Activated T-helper 2 cell treated with anti-CD3 and anti-CD28 coated beads, Interferon-gamma antibody, Interleukin-2, Interleukin-4, amounts not matched to agents 10 μg/mL and 5 μg/mL and 100 μg/mL, durations not matched to agents 14 hours and 24 hours and 36 hours (primary cell): ENCODE measurements around the gene AUTS2. TPM values are rescaled to one million over a fixed set of nuclear protein-coding genes. Genes with fewer than 3 reads are reported as not detected.

Source experiments
- DNase-seq: peaks from one replicate; pipeline ENCODE4 v3.0.0; 2021; ENCODE audit warnings: low spot score
- H3K27ac Mint-ChIP-seq: one replicate; pipeline ENCODE4 v1.8.0; 2021; ENCODE audit warnings: mixed read lengths
- H3K27me3 Mint-ChIP-seq: one replicate; pipeline ENCODE4 v1.8.0; 2021; ENCODE audit warnings: low read depth, mixed read lengths
- H3K36me3 Mint-ChIP-seq: one replicate; pipeline ENCODE4 v1.8.0; 2021; ENCODE audit warnings: low read depth, mixed read lengths
- H3K4me1 Mint-ChIP-seq: one replicate; pipeline ENCODE4 v1.8.0; 2021; ENCODE audit warnings: low read depth, mixed read lengths
- H3K4me3 Mint-ChIP-seq: one replicate; pipeline ENCODE4 v1.8.0; 2021; ENCODE audit warnings: low read depth, mild to moderate bottlenecking, moderate library complexity, mixed read lengths
- H3K9me3 Mint-ChIP-seq: one replicate; pipeline ENCODE4 v1.8.0; 2021; ENCODE audit warnings: mixed read lengths
- intact Hi-C: fragments of 100-400 bp; cut with micrococcal nuclease; formaldehyde crosslinking; loops from one replicate; pipeline ENCODE4 v1.15.1; 2023
- total RNA-seq: library from RNA; stranded (reverse); gene quantifications from 2 replicates; pipeline ENCODE4 v1.2.3, GENCODE V29; 2022

AUTS2 gene
- total RNA-seq, 1 donor from 2014 or later = 1.1 TPM

DNA sequence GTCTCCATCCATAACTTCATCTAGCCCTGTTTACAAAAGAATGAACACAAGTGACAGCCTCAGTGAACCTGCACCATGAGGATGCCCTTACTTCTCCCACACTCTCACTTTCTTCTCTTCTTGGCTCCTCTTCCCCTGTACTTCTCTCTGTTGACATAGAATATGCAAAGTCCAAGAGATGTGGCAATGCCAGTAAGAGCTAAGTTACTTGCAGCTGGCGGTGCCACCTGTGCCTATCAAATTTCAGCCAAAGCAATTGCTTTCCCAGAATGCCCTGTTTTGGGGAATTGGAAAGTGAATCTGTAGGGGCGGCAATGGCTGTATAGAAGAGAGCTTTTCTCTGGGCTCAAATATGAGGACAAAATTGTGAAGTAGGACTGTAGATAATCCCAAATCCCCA, 557.8 kb downstream of the AUTS2 start:
- DNase-seq = no peak
- Mint-ChIP-seq H3K4me3 (no peak overlapping the region), H3K27me3 (no peaks in the 10 kb centered on the region), H3K4me1 (no peaks in the 10 kb centered on the region), H3K27ac (no peak overlapping the region), H3K36me3 (no peaks in the 10 kb centered on the region), H3K9me3 (no peaks in the 10 kb centered on the region)
- intact Hi-C loops = no loop called here

DNA sequence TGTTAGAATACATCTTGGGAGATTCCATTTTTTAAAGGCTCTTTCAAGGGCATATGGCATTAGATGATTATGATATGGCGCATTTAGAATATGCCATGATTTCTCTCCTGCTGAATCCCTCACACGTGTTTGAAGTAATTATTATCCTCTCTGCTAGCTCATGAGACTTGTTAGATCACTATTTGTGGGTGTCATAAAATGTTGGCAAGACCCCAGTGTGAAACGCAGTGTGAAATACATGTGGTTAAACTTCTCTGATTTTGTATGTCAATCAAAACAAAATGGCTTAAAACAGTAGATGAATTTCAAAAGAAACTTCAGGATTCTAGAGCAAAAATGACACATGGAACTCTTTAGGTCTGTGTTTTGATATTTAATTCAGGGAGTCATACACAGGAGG, 560.8 kb downstream of the AUTS2 start:
- H3K4me3 Mint-ChIP-seq = no peak overlapping the region
- intact Hi-C loops = no loop called here
- no peaks in the 10 kb centered on the region for H3K4me1 Mint-ChIP-seq
- no peak for DNase-seq
- no peak overlapping the region for H3K27ac Mint-ChIP-seq
- no peaks in the 10 kb centered on the region for H3K9me3 Mint-ChIP-seq
- no peaks in the 10 kb centered on the region for H3K27me3 Mint-ChIP-seq
- no peaks in the 10 kb centered on the region for H3K36me3 Mint-ChIP-seq

DNA sequence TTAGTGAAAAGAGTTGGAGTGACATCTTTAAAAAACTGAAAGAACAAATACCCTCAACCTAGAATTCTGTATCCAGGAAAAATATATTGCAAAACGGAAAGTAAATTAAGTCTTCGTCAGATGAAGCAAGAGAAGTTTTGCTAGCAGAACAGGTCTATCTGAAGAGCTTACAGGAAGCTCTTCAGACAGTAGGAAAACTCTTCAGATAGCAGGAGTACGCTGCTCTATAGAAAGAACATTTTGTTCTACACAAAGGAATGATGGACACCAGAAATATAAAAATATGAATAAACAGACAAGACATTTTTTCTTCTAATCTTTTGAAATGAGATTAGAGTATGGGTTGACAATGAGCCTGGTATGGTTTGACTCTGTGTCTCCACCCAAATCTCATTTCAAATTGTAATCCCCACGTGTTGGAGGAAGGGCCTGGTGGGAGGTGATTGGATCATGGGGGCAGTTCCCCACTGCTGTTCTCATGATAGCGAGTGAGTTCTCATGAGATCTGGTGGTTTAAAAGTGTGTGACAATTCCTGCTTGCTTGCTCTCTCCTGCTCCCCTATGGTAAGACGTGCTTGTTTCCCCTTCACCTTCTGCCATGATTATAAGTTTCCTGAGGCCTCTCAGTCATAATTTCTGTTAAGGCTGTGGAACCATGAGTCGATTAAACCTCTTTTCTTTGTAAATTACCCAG, 567.3 kb downstream of the AUTS2 start:
- no peaks in the 10 kb centered on the region for H3K4me1 Mint-ChIP-seq
- peaks cover 7% of the 10 kb centered on the region for H3K9me3 Mint-ChIP-seq
- no peak overlapping the region for H3K27ac Mint-ChIP-seq

DNA sequence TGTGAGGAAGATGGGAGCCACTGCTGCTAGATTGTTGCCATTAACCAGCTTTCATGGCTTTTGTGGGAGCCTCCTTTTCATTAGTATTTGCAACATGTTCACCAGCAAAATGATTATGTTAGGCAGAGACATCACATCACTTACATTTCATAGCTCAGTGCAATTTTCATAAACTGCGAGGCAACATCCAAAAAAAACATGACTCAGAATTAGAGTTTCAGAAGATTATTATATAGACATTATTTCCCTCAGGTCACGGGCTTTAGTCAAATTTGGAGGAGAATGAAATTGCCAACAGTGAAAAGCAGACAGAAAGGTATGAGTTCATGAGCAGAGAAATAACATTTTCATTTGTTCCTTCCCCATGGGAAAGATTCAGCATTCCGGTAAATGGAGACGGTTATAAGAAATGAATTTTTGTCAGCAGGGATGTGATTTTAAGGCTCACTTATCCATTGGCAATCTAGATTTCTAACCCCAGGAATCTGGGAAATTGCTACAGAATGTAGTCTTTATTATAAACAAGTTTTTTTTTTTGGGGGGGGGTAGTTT, 573.2 kb downstream of the AUTS2 start:
- intact Hi-C loops = no loop called here
- H3K9me3 Mint-ChIP-seq = peaks cover 7% of the 10 kb centered on the region
- H3K36me3 Mint-ChIP-seq = no peaks in the 10 kb centered on the region
- H3K27me3 Mint-ChIP-seq = no peaks in the 10 kb centered on the region
- no peak overlapping the region for H3K27ac Mint-ChIP-seq
- H3K4me1 Mint-ChIP-seq = no peaks in the 10 kb centered on the region
- H3K4me3 Mint-ChIP-seq = no peak overlapping the region
- no peak for DNase-seq

More for the DNA sequence above, 567.3 kb downstream of the AUTS2 start:
- no peaks in the 10 kb centered on the region for H3K27me3 Mint-ChIP-seq
- H3K4me3 Mint-ChIP-seq = no peak overlapping the region
- no peak for DNase-seq
- intact Hi-C loops = no loop called here
- H3K36me3 Mint-ChIP-seq = no peaks in the 10 kb centered on the region

DNA sequence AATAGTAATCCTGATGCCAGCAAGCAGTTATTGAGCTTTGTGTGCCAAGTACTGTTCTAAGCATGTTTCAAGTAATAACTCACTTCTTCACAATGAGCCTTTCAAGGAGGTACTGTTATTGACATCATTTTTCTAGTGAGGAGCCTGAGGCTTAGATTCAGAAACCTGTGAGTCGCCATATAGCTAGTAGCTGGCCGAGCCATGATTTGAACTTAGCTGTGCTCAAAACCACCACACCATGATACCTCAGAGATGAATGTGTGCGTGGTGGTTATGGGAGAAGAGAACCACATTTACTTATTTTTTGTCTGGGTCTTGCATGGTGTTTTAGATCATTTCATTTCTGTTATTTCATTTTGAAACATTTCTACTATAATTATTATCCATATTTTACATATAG, 578.9 kb downstream of the AUTS2 start:
- Mint-ChIP-seq H3K27me3 (no peaks in the 10 kb centered on the region), H3K27ac (no peak overlapping the region), H3K4me1 (peaks cover 3% of the 10 kb centered on the region), H3K36me3 (no peaks in the 10 kb centered on the region), H3K9me3 (peaks cover 3% of the 10 kb centered on the region), H3K4me3 (no peak overlapping the region)
- no peak for DNase-seq
- intact Hi-C loops = no loop called here

DNA sequence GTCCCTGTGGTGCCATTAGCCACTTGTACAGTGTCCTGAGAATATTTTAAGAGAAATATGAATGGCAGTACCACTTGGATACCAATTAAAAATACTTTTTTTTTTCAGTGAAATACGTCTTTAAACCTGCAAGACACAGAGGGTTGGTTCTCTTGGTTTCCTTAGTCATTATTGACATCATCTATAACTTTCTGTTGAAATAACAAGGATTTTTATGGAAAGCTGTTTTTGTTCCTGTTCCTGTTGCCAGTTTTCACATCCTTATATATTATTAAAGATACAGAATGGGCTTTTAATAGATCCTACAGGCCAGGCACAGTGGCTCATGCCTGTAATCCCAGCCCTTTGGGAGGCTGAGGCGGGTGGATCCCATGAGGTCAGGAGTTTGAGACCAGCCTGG, 579.9 kb downstream of the AUTS2 start:
- intact Hi-C loops = no loop called here
- no peak for DNase-seq
- Mint-ChIP-seq H3K9me3 (peaks cover 4% of the 10 kb centered on the region), H3K27ac (no peak overlapping the region), H3K27me3 (no peaks in the 10 kb centered on the region), H3K4me1 (peaks cover 3% of the 10 kb centered on the region), H3K4me3 (no peak overlapping the region), H3K36me3 (no peaks in the 10 kb centered on the region)

DNA sequence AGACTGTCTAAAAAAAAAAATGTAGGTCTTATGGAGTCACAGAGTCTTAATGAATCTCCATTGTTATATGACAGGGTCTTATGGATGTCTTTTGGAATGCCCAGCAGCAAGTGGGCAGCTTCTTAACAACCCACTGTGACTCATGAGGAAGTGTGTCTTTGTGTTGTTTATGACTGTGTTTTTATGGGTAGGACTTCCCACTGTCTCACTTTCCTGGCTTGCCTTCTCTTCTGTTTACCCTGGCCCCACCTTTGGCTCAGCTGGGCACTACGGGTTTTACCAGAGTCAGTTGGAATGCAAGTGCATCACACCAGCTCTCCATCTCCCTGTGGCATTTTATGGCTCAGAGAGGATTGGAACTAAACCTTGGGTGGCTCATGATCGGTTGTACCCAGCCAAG, 580.5 kb downstream of the AUTS2 start:
- H3K36me3 Mint-ChIP-seq = no peaks in the 10 kb centered on the region

DNA sequence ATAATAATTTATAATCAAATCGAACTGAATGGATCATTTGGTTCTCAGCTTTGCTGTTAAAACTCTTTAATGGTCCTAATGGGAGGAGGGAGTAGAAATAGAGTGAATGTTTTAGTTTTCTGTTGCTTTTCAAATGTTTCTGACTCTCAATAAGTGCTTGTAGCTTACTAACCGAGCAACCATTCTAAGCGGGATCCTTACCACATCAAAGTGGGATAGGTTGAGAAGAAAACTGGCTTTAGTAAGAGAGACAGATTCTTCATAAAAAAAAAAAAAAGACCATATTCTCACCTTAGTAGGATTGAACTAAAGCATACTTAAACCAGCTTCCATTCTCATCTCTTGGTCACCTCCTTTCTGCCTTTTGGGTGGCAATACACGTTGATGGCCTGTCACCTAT, 584.2 kb downstream of the AUTS2 start:
- H3K9me3 Mint-ChIP-seq = peaks cover 4% of the 10 kb centered on the region

More for the DNA sequence above, 580.5 kb downstream of the AUTS2 start:
- no peak overlapping the region for H3K27ac Mint-ChIP-seq
- H3K27me3 Mint-ChIP-seq = no peaks in the 10 kb centered on the region
- no peak for DNase-seq
- intact Hi-C loops = no loop called here
- H3K4me3 Mint-ChIP-seq = no peak overlapping the region
- peaks cover 4% of the 10 kb centered on the region for H3K9me3 Mint-ChIP-seq
- H3K4me1 Mint-ChIP-seq = peaks cover 3% of the 10 kb centered on the region

DNA sequence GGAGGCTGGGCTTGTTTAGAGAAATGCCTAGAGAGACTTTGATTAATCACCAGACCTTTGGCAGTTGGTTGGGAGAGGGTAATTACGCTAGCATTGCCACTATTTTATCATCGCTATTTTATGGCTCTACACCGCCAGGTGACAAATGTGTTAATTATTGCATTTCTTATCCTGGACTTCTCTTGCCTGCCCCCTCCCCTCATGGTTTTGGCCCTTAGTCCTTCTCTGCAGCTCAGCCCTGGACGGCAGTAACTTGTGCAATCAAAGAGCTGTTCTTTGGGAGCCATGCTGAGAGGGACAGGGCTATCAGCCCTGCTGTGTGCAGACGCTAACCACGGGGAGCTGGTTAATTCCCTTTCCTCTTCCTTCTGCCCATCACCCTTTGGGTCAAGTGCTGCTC, 585.0 kb downstream of the AUTS2 start:
- H3K27ac Mint-ChIP-seq = no peak overlapping the region
- H3K36me3 Mint-ChIP-seq = no peaks in the 10 kb centered on the region
- no peaks in the 10 kb centered on the region for H3K27me3 Mint-ChIP-seq
- intact Hi-C loops = no loop called here
- H3K9me3 Mint-ChIP-seq = peaks cover 4% of the 10 kb centered on the region
- H3K4me1 Mint-ChIP-seq = no peaks in the 10 kb centered on the region
- H3K4me3 Mint-ChIP-seq = no peak overlapping the region
- DNase-seq = no peak

More for the DNA sequence above, 584.2 kb downstream of the AUTS2 start:
- Mint-ChIP-seq H3K36me3 (no peaks in the 10 kb centered on the region), H3K27ac (no peak overlapping the region), H3K4me1 (peaks cover 3% of the 10 kb centered on the region), H3K27me3 (no peaks in the 10 kb centered on the region), H3K4me3 (no peak overlapping the region)
- intact Hi-C loops = no loop called here
- no peak for DNase-seq

DNA sequence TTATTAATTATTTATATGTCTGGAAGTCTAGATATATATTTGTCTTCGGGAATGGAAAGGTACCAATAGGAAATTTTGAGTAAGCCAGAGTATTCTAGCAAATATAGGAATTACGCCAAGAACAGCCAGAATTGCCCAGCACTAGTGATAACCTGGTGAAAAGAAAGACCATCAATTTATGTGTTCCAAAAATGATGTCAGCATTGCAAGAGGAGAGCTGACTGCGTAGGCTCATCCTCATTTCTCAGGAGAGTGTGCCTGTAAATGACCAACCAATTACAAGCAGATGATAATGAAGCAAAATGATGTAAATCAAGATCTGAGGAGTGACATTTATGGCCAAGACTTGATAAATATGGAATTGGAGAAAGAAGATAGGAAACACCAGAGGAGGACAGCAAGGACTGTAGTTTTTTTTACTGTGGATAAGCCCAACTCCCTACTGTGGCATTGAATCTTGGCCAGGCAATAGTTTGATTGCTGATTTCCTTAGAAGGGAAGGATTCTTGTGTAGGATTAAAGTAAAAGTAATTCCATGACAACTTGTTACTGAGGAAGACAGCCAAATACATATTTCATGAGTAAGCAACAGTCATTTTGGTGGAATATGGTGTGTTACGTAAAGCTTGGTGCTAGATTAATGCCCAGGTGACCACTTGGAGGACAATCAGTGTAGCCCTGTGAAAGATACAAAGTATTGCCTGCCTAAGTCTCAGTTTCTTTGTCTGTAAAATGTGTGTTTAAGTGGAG, 590.8 kb downstream of the AUTS2 start:
- Mint-ChIP-seq H3K4me1 (no peaks in the 10 kb centered on the region), H3K27me3 (no peaks in the 10 kb centered on the region), H3K36me3 (no peaks in the 10 kb centered on the region), H3K9me3 (no peaks in the 10 kb centered on the region), H3K27ac (no peak overlapping the region), H3K4me3 (no peak overlapping the region)
- intact Hi-C loops = no loop called here
- no peak for DNase-seq

DNA sequence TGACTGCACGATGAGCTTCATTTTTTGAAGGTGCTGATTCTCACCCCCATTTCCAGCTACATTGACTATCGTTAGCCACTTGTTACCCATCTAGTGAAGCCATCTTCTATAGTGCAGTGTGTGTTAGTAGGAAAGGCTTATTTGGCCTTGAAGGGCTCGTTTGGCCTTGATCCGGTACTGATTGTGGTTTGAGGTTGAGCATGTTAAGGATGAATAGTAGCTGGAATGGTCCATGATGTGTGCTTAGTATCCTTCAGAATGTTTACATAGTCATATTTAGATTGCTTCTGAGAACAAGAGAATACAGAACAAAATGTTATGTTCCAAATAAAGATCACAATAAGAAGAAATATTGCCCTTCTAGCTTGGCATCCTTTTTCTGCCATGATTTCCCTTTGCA, 591.5 kb downstream of the AUTS2 start:
- no peak overlapping the region for H3K27ac Mint-ChIP-seq
- no peaks in the 10 kb centered on the region for H3K27me3 Mint-ChIP-seq
- no peaks in the 10 kb centered on the region for H3K36me3 Mint-ChIP-seq
- DNase-seq = no peak
- intact Hi-C loops = no loop called here
- H3K9me3 Mint-ChIP-seq = no peaks in the 10 kb centered on the region
- H3K4me3 Mint-ChIP-seq = no peak overlapping the region
- no peaks in the 10 kb centered on the region for H3K4me1 Mint-ChIP-seq

DNA sequence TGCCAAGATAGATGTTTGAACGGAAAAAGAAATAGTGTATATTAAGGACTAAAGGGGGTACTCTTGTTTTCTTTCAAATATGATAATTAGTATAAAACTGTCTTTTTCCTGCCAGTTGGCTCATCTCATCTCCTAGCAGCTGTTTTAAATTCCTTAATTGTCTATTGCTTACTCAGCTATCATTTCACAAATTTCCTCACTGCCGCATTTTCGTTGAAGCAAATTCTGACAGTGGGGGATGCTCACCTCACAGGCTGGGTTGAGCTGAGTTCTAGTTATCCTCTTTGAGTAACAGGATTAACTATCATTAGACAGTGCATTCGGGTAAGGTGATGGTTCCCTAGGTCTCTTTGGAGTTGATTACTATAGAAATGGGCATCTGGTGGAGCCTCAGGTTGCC, 592.0 kb downstream of the AUTS2 start:
- Mint-ChIP-seq H3K27ac (no peak overlapping the region), H3K27me3 (no peaks in the 10 kb centered on the region), H3K9me3 (no peaks in the 10 kb centered on the region), H3K36me3 (no peaks in the 10 kb centered on the region), H3K4me1 (no peaks in the 10 kb centered on the region), H3K4me3 (no peak overlapping the region)
- intact Hi-C loops = no loop called here
- no peak for DNase-seq

DNA sequence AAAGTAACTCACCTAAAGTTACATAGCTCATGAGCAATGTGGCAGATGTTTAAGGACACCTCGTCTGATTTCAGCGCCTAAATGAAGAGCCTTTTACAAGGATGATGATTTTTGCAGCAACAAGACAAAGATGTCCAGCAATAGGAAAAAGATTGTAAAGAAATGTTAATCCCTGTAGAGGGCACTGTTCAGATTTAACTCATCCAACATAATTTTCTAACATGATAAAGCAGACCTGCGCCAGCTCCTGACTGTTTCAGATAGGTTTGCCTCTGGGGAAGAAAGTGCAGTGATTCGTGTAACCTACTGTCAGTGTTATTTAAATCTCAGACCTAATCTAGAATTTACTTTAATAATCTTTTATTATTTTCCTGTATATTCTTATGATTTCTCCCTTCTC, 595.2 kb downstream of the AUTS2 start:
- Mint-ChIP-seq H3K36me3 (no peaks in the 10 kb centered on the region), H3K9me3 (no peaks in the 10 kb centered on the region), H3K4me1 (no peaks in the 10 kb centered on the region), H3K27ac (no peak overlapping the region), H3K27me3 (no peaks in the 10 kb centered on the region), H3K4me3 (no peak overlapping the region)
- intact Hi-C loops = no loop called here
- DNase-seq = no peak
